Activated T-helper 2 cell treated with anti-CD3 and anti-CD28 coated beads, Interferon-gamma antibody, Interleukin-2, Interleukin-4, amounts not matched to agents 10 μg/mL and 5 μg/mL and 100 μg/mL, durations not matched to agents 14 hours and 24 hours and 36 hours (primary cell): ENCODE results near the gene PARL. TPM values are rescaled to one million over a fixed set of nuclear protein-coding genes. Genes with fewer than 3 reads are reported as not detected.

Experiments
- DNase-seq: peaks from one replicate; pipeline ENCODE4 v3.0.0; 2021; ENCODE audit warnings: low spot score
- H3K27ac Mint-ChIP-seq: one replicate; pipeline ENCODE4 v1.8.0; 2021; ENCODE audit warnings: mixed read lengths
- H3K27me3 Mint-ChIP-seq: one replicate; pipeline ENCODE4 v1.8.0; 2021; ENCODE audit warnings: low read depth, mixed read lengths
- H3K36me3 Mint-ChIP-seq: one replicate; pipeline ENCODE4 v1.8.0; 2021; ENCODE audit warnings: low read depth, mixed read lengths
- H3K4me1 Mint-ChIP-seq: one replicate; pipeline ENCODE4 v1.8.0; 2021; ENCODE audit warnings: low read depth, mixed read lengths
- H3K4me3 Mint-ChIP-seq: one replicate; pipeline ENCODE4 v1.8.0; 2021; ENCODE audit warnings: low read depth, mild to moderate bottlenecking, moderate library complexity, mixed read lengths
- H3K9me3 Mint-ChIP-seq: one replicate; pipeline ENCODE4 v1.8.0; 2021; ENCODE audit warnings: mixed read lengths
- intact Hi-C: fragments of 100-400 bp; cut with micrococcal nuclease; formaldehyde crosslinking; loops from one replicate; pipeline ENCODE4 v1.15.1; 2023
- total RNA-seq: library from RNA; stranded (reverse); gene quantifications from 2 replicates; pipeline ENCODE4 v1.2.3, GENCODE V29; 2022

Gene PARL
- total RNA-seq, 1 donor from 2014 or later, result 74.9 TPM

- intact Hi-C loops, result no loop called here
Measured at GRCh38 chr3:183871541-183871940, 13.1 kb downstream of the PARL start.

GRCh38 chr3:183870563-183870962 is 14.1 kb downstream of the PARL start:
- no peak for DNase-seq
- intact Hi-C loops, result no loop called here
- H3K27ac Mint-ChIP-seq, result no peak overlapping the region

More at GRCh38 chr3:183871541-183871940, 13.1 kb downstream of the PARL start:
- Mint-ChIP-seq H3K9me3 (no peaks in the 10 kb centered on the region), H3K4me1 (peaks cover 10% of the 10 kb centered on the region), H3K27me3 (no peaks in the 10 kb centered on the region), H3K4me3 (no peak overlapping the region), H3K27ac (no peak overlapping the region), H3K36me3 (peaks cover 16% of the 10 kb centered on the region)
- DNase-seq, result no peak

GRCh38 chr3:183868796-183869195 is 15.9 kb downstream of the PARL start:
- no peak overlapping the region for H3K4me3 Mint-ChIP-seq
- H3K27ac Mint-ChIP-seq, result no peak overlapping the region
- H3K4me1 Mint-ChIP-seq, result peaks cover 10% of the 10 kb centered on the region
- intact Hi-C loops, result no loop called here
- peaks cover 29% of the 10 kb centered on the region for H3K36me3 Mint-ChIP-seq
- no peaks in the 10 kb centered on the region for H3K27me3 Mint-ChIP-seq
- DNase-seq, result no peak
- no peaks in the 10 kb centered on the region for H3K9me3 Mint-ChIP-seq

More at GRCh38 chr3:183870563-183870962, 14.1 kb downstream of the PARL start:
- Mint-ChIP-seq H3K4me1 (peaks cover 10% of the 10 kb centered on the region), H3K27me3 (no peaks in the 10 kb centered on the region), H3K36me3 (peaks cover 18% of the 10 kb centered on the region), H3K9me3 (no peaks in the 10 kb centered on the region), H3K4me3 (no peak overlapping the region)

- Mint-ChIP-seq H3K27ac (no peak overlapping the region), H3K9me3 (no peaks in the 10 kb centered on the region), H3K4me1 (no peaks in the 10 kb centered on the region), H3K27me3 (no peaks in the 10 kb centered on the region), H3K4me3 (no peak overlapping the region), H3K36me3 (peaks cover 53% of the 10 kb centered on the region)
- DNase-seq, result no peak
- intact Hi-C loops, result no loop called here
Measured at GRCh38 chr3:183862610-183863009, 22.1 kb downstream of the PARL start.

GRCh38 chr3:183857863-183858262 is 26.8 kb downstream of the PARL start:
- Mint-ChIP-seq H3K4me3 (no peak overlapping the region), H3K9me3 (no peaks in the 10 kb centered on the region), H3K27me3 (no peaks in the 10 kb centered on the region), H3K4me1 (peaks cover 4% of the 10 kb centered on the region), H3K36me3 (peaks cover 63% of the 10 kb centered on the region), H3K27ac (no peak overlapping the region)
- DNase-seq, result no peak
- intact Hi-C loops, result no loop called here

- Mint-ChIP-seq H3K27me3 (no peaks in the 10 kb centered on the region), H3K4me3 (no peak overlapping the region), H3K27ac (no peak overlapping the region), H3K36me3 (peaks cover 62% of the 10 kb centered on the region), H3K4me1 (peaks cover 4% of the 10 kb centered on the region), H3K9me3 (no peaks in the 10 kb centered on the region)
- intact Hi-C loops, result no loop called here
- no peak for DNase-seq
Measured at GRCh38 chr3:183854318-183855035, 30.2 kb downstream of the PARL start.

GRCh38 chr3:183845608-183846288 is 38.9 kb downstream of the PARL start:
- no peak overlapping the region for H3K4me3 Mint-ChIP-seq
- DNase-seq, result no peak
- peaks cover 69% of the 10 kb centered on the region for H3K36me3 Mint-ChIP-seq
- H3K27ac Mint-ChIP-seq, result peak overlapping the region; percentile 33
- H3K9me3 Mint-ChIP-seq, result no peaks in the 10 kb centered on the region
- no peaks in the 10 kb centered on the region for H3K27me3 Mint-ChIP-seq
- peaks cover 11% of the 10 kb centered on the region for H3K4me1 Mint-ChIP-seq
- intact Hi-C loops, result no loop called here

- Mint-ChIP-seq H3K4me3 (no peak overlapping the region), H3K27me3 (no peaks in the 10 kb centered on the region), H3K27ac (peak overlapping the region; percentile 33), H3K36me3 (peaks cover 67% of the 10 kb centered on the region), H3K9me3 (no peaks in the 10 kb centered on the region), H3K4me1 (peaks cover 11% of the 10 kb centered on the region)
- no peak for DNase-seq
- intact Hi-C loops, result no loop called here
Measured at GRCh38 chr3:183845090-183845489, 39.6 kb downstream of the PARL start.

- no peaks in the 10 kb centered on the region for H3K27me3 Mint-ChIP-seq
- H3K36me3 Mint-ChIP-seq, result peaks cover 68% of the 10 kb centered on the region
- DNase-seq, result no peak
- no peaks in the 10 kb centered on the region for H3K9me3 Mint-ChIP-seq
- peak overlapping the region; percentile 59 for H3K27ac Mint-ChIP-seq
- H3K4me3 Mint-ChIP-seq, result no peak overlapping the region
- intact Hi-C loops, result loop anchor here (1.0 kb wide), 1 partner anchor 40 kb away; the partner anchor contains the start of gene PARL
- peaks cover 11% of the 10 kb centered on the region for H3K4me1 Mint-ChIP-seq
Measured at GRCh38 chr3:183844606-183845005, 40.1 kb downstream of the PARL start.

GRCh38 chr3:183839751-183840150 is 44.9 kb downstream of the PARL start:
- DNase-seq, result no peak
- H3K4me1 Mint-ChIP-seq, result peaks cover 4% of the 10 kb centered on the region
- intact Hi-C loops, result no loop called here
- no peaks in the 10 kb centered on the region for H3K9me3 Mint-ChIP-seq
- no peak overlapping the region for H3K27ac Mint-ChIP-seq
- H3K4me3 Mint-ChIP-seq, result no peak overlapping the region
- peaks cover 54% of the 10 kb centered on the region for H3K36me3 Mint-ChIP-seq
- H3K27me3 Mint-ChIP-seq, result no peaks in the 10 kb centered on the region

- Mint-ChIP-seq H3K4me1 (no peaks in the 10 kb centered on the region), H3K27ac (no peak overlapping the region), H3K27me3 (no peaks in the 10 kb centered on the region), H3K36me3 (peaks cover 51% of the 10 kb centered on the region), H3K9me3 (no peaks in the 10 kb centered on the region), H3K4me3 (no peak overlapping the region)
- intact Hi-C loops, result no loop called here
- DNase-seq, result no peak
Measured at GRCh38 chr3:183837894-183838293, 46.8 kb downstream of the PARL start.

- H3K27me3 Mint-ChIP-seq, result no peaks in the 10 kb centered on the region
- DNase-seq, result no peak
- intact Hi-C loops, result no loop called here
- H3K4me1 Mint-ChIP-seq, result no peaks in the 10 kb centered on the region
- H3K4me3 Mint-ChIP-seq, result no peak overlapping the region
- no peaks in the 10 kb centered on the region for H3K9me3 Mint-ChIP-seq
- peaks cover 55% of the 10 kb centered on the region for H3K36me3 Mint-ChIP-seq
- no peak overlapping the region for H3K27ac Mint-ChIP-seq
Measured at GRCh38 chr3:183837390-183837789, 47.3 kb downstream of the PARL start.

GRCh38 chr3:183833516-183833915 is 51.2 kb downstream of the PARL start:
- Mint-ChIP-seq H3K9me3 (no peaks in the 10 kb centered on the region), H3K27me3 (no peaks in the 10 kb centered on the region), H3K27ac (no peak overlapping the region), H3K4me3 (no peak overlapping the region), H3K4me1 (no peaks in the 10 kb centered on the region), H3K36me3 (peaks cover 38% of the 10 kb centered on the region)
- intact Hi-C loops, result no loop called here
- no peak for DNase-seq
